Heart right ventricle (tissue), 16 donors: ENCODE results near the gene SLC8A1. TPM values are rescaled to one million over a fixed set of nuclear protein-coding genes. Genes with fewer than 3 reads are reported as not detected.

Experiments used
- ATAC-seq, 8 donors: fragments of 200-7000 bp; cut with Tn5 transposase; one replicate each; pipeline ENCODE4 v1.9.1; 2020; ENCODE audit warnings: mild to moderate bottlenecking in 8 of 8, moderate library complexity in 8 of 8, moderate number of reproducible peaks in 1 of 8
- DNase-seq, 2 donors: peaks; one replicate each; pipeline ENCODE4 v3.0.0-alpha.2; 2020
- H3K27ac ChIP-seq, 10 donors: fragments of 200-600 bp; sonication (generic) in 2 of 10; one replicate each; pipeline versions ENCODE4 v1.5.0 to v1.8.0; 2020 to 2022; ENCODE audit warnings: mild to moderate bottlenecking in 3 of 10
- H3K27me3 ChIP-seq, 7 donors: fragments of 200-600 bp; one replicate each; pipeline ENCODE4 v1.8.0; 2021 to 2022; ENCODE audit warnings: mild to moderate bottlenecking in 2 of 7
- H3K36me3 ChIP-seq, 9 donors: fragments of 200-600 bp; sonication (generic) in 1 of 9; one replicate each; pipeline versions ENCODE4 v1.5.0 to v1.8.0; 2020 to 2022; ENCODE audit warnings: mild to moderate bottlenecking in 2 of 9
- H3K4me1 ChIP-seq, 9 donors: fragments of 200-600 bp; sonication (generic) in 1 of 9; one replicate each; pipeline versions ENCODE4 v1.5.0 to v1.8.0; 2020 to 2022; ENCODE audit warnings: mild to moderate bottlenecking in 4 of 9
- H3K4me3 ChIP-seq, 10 donors: fragments of 200-600 bp; sonication (generic) in 2 of 10; one replicate each; pipeline versions ENCODE4 v1.5.0 to v1.8.0; 2020 to 2022; ENCODE audit warnings: mild to moderate bottlenecking in 7 of 10, moderate library complexity in 2 of 10
- H3K9me3 ChIP-seq, 11 donors: fragments of 200-600 bp in 10 of 11; sonication (generic) in 2 of 11; one replicate each; pipeline versions ENCODE4 v1.5.0 to v1.8.0; 2013 to 2022; ENCODE audit warnings: mild to moderate bottlenecking in 2 of 11, control low read depth in 1 of 11, moderate library complexity in 1 of 11
- WGBS, 2 donors: extraction: QIAGEN DNeasy Blood & Tissue Kit; methylation state at CpG; one replicate each; pipeline ENCODE4 v1.1.7; 2013; ENCODE audit warnings: inconsistent platforms in 1 of 2; 5-methylcytosine and 5-hydroxymethylcytosine counted together
- intact Hi-C, 10 donors: fragments of 100-400 bp; cut with DNase I; formaldehyde crosslinking; loops; one replicate each; pipeline versions ENCODE4 v1.11.1 to v1.14.2; 2022
- polyA plus RNA-seq, 2 donors: library from polyadenylated mRNA; stranded (reverse); fragments of 200-250 nt; gene quantifications; one replicate each; pipeline ENCODE4 v1.2.3, GENCODE V29; 2013
- total RNA-seq, 10 donors: library from RNA; stranded (reverse); fragmentation: NEBNext Ultra II Directional in 3 of 10; extraction: Animal tissue kit (Norgen Biotek cat#: 25700) in 3 of 10; gene quantifications; one replicate each; pipeline versions ENCODE4 v1.2.1 to v1.2.4, GENCODE V29; 2021 to 2023
- TF ChIP-seq, protein P1 (sequence below), 9 donors: fragments of 200-600 bp; sonication (generic) in 2 of 9; IDR thresholded peaks; one replicate each; pipeline versions ENCODE4 v1.5.0 to v1.8.0; 2021 to 2022; ENCODE audit warnings: antibody characterized with exemption in 9 of 9, mild to moderate bottlenecking in 5 of 9, moderate library complexity in 1 of 9
- donor health status: Arrhythmogenic right ventricular cardiomyopathy.
- donor health status: ischemic (EF 13 %, LVEDD 7.1; RV severe dilation, severe dysfunction).
- donor health status: healthy with polysubstance abuse.
- donor health status: DM: no; HTN: yes; CAD: no.
- donor health status: DM: no; HTN: no; CAD: no.
- donor health status: ischemic (EF 25% LVEDD 6.9; RV normal size, moderate dysfunction).
- donor health status: ischemic (EF 25% LVEDD 5.7; RV mildly dilated, moderate dysfunction).
- donor health status: healthy.
- donor health status: DM: yes; HTN: yes; CAD: no.
- donor health status: Ischemic cardiomyopathy.
- donor health status: ischemic (EF 35%, LVEDD 5.7; RV mildly dilated, moderate dysfunction).
- donor health status: nonischemic (EF 11% LVEDD 7.7; RV severe dilation, severe dysfunction).
- donor health status: DM: yes; HTN: yes; CAD: no.
- donor health status: PGD.
- donor health status: ischemic (EF 29% LVEDD 5.4; RV normal size, mild dysfunction).
- donor health status: nonischemic (EF 23%, LVEDD 6.1; RV moderate dilation, normal function).

Gene SLC8A1
- total and polyA plus RNA-seq, 12 donors = 11.1 to 1,497 (median 1,067) TPM

DNA sequence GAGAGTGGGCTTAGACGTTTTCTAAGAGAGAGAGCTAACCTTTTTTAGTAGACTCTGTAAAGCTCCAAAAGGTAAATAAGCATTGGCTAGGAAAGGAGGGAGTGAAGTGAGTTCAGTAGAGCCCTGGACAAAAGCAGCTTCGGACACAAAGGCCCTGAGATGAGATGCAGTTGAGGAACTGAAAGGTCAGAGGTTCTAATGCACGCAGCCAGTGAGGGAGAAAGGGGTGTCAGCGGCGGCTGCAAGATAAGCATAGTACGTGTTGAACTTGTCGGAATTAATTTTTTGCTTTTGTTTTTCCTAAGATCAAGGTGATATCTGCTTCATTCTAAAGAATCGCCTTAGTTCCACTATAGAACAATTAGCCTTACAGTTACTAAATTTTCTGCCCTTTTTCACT is 11.2 kb upstream of the SLC8A1 start:
- Histone ChIP-seq H3K9me3 (no peaks in the 10 kb centered on the region), H3K4me3 (no peak overlapping the region), H3K27ac (no peak overlapping the region), H3K27me3 (no peaks in the 10 kb centered on the region), H3K4me1 (peaks cover 0 to 41% (median 16%) of the 10 kb centered on the region in 9 donors), H3K36me3 (no peaks in the 10 kb centered on the region)
- 39 to 57% methylated on average over 8 of the region's 8 CpGs for WGBS, 2 donors
- intact Hi-C loops = no loop called here
- DNase-seq (no peak), ATAC-seq (peak in 1 of 8 donors; percentile 32)
- TF ChIP-seq, protein P1, sequence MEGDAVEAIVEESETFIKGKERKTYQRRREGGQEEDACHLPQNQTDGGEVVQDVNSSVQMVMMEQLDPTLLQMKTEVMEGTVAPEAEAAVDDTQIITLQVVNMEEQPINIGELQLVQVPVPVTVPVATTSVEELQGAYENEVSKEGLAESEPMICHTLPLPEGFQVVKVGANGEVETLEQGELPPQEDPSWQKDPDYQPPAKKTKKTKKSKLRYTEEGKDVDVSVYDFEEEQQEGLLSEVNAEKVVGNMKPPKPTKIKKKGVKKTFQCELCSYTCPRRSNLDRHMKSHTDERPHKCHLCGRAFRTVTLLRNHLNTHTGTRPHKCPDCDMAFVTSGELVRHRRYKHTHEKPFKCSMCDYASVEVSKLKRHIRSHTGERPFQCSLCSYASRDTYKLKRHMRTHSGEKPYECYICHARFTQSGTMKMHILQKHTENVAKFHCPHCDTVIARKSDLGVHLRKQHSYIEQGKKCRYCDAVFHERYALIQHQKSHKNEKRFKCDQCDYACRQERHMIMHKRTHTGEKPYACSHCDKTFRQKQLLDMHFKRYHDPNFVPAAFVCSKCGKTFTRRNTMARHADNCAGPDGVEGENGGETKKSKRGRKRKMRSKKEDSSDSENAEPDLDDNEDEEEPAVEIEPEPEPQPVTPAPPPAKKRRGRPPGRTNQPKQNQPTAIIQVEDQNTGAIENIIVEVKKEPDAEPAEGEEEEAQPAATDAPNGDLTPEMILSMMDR (IDR thresholded peaks at IDR 0.05) = no peak

DNA sequence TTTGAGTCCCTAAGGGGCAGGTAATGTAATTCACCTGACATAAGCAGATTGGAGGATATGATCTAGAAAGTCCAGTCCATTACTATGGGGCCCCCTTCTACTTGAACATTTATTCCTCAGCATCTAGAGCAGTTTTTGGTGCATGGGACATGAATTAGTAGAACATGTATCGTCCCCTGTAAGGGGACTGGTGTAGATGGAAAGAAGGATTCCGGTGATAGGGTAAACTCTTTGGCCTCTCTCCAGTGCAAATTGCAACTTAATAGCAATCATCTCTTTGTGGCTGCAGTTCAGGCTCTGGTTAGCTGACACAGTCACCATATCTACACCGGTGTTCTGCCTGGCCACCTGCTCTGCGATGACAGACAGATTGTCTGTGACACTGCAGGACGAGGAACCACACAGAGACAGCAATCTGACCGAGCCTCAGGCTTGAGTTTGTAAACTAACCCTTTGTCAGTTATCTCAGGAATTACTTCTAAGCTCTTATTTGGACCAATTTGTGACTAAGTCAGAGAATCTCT is 6.4 kb upstream of the SLC8A1 start:
- ATAC-seq = peak in 6 of 8 donors; percentile 22 to 79 (median 49)
- H3K4me1 ChIP-seq = peaks cover 0 to 61% (median 35%) of the 10 kb centered on the region in 9 donors

DNA sequence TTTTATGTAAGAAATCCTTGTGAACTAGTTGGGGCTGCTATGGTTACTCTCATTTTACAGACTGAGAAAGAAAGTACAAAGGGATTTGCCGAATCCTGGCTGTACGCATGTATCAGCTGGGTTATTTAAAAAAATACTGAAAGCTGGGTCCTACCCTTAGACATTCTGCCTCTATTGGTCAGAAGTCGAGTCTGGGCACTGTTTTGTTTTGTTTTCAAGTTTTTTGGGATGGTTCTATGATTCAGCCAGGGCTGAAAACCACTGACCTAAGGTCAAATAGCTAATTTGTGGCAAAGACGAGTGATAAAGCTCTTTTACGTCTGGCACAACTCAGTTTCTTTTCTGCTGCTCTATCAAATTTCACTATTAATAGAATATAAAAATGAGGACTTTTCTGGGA is 5.9 kb upstream of the SLC8A1 start:
- ATAC-seq = peak in 1 of 8 donors; percentile 25
- H3K4me1 ChIP-seq = peaks cover 0 to 66% (median 36%) of the 10 kb centered on the region in 9 donors

More for the DNA sequence above, 6.4 kb upstream of the SLC8A1 start:
- H3K36me3 ChIP-seq = no peaks in the 10 kb centered on the region
- no peaks in the 10 kb centered on the region for H3K27me3 ChIP-seq
- TF ChIP-seq, protein P1 (IDR thresholded peaks at IDR 0.05) = no peak
- H3K4me3 ChIP-seq = peak overlapping the region in 3 of 10 donors; percentile 4 to 23 (median 18)
- H3K27ac ChIP-seq = peak overlapping the region in 6 of 10 donors; percentile 14 to 67 (median 43)
- no peak for DNase-seq
- intact Hi-C loops = loop anchor here in 5 of 10 donors (5.0 to 10.0 kb wide), 5 partner anchors 49 to 296 kb away; no protein-coding TSS in a partner anchor
- H3K9me3 ChIP-seq = no peaks in the 10 kb centered on the region
- 29 to 38% methylated on average over 6 of the region's 6 CpGs for WGBS, 2 donors

DNA sequence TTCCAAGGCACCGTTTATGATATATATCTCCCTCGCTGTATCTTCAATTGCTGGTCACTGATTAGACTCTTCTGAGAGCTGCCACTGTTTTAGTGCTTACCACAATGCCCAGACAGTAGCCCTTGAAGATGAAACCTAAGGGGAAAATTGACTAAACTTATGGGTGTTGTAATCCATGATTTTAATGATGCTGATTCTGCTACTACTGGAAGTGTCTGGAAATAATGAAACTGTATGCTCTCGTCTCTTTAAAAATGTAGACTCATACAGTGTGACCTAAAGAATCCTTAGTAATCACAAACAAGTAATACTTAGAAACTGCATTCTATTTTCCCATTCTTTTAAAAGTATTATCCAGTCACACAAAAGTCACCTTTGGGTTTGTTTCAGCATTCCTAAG is 5.5 kb upstream of the SLC8A1 start:
- peak overlapping the region in 4 of 10 donors; percentile 27 to 67 (median 52) for H3K27ac ChIP-seq
- intact Hi-C loops = loop anchor here in 5 of 10 donors (5.0 to 10.0 kb wide), 5 partner anchors 50 to 297 kb away; no protein-coding TSS in a partner anchor
- WGBS, 2 donors = 49 to 53% methylated on average over 3 of the region's 3 CpGs

More for the DNA sequence above, 5.9 kb upstream of the SLC8A1 start:
- TF ChIP-seq, protein P1 (IDR thresholded peaks at IDR 0.05) = no peak
- H3K27ac ChIP-seq = peak overlapping the region in 5 of 10 donors; percentile 27 to 67 (median 45)
- no peak for DNase-seq
- H3K9me3 ChIP-seq = no peaks in the 10 kb centered on the region
- H3K4me3 ChIP-seq = peak overlapping the region in 4 of 10 donors; percentile 4 to 23 (median 17)
- no peaks in the 10 kb centered on the region for H3K36me3 ChIP-seq
- intact Hi-C loops = loop anchor here in 5 of 10 donors (5.0 to 10.0 kb wide), 5 partner anchors 49 to 297 kb away; no protein-coding TSS in a partner anchor
- H3K27me3 ChIP-seq = no peaks in the 10 kb centered on the region
- WGBS, 2 donors = 41 to 42% methylated on average over 5 of the region's 5 CpGs

More for the DNA sequence above, 5.5 kb upstream of the SLC8A1 start:
- TF ChIP-seq, protein P1 (IDR thresholded peaks at IDR 0.05) = no peak
- DNase-seq (no peak), ATAC-seq (no peak)
- no peaks in the 10 kb centered on the region for H3K27me3 ChIP-seq
- H3K4me3 ChIP-seq = peak overlapping the region in 1 of 10 donors; percentile 16
- H3K9me3 ChIP-seq = no peaks in the 10 kb centered on the region
- H3K36me3 ChIP-seq = no peaks in the 10 kb centered on the region
- H3K4me1 ChIP-seq = peaks cover 0 to 70% (median 40%) of the 10 kb centered on the region in 9 donors
